Measurements from ENCODE around the gene PEX5.
A peak's percentile ranks its signal among the peaks of the same experiment; 100 is the strongest.

Gene PEX5

DNA sequence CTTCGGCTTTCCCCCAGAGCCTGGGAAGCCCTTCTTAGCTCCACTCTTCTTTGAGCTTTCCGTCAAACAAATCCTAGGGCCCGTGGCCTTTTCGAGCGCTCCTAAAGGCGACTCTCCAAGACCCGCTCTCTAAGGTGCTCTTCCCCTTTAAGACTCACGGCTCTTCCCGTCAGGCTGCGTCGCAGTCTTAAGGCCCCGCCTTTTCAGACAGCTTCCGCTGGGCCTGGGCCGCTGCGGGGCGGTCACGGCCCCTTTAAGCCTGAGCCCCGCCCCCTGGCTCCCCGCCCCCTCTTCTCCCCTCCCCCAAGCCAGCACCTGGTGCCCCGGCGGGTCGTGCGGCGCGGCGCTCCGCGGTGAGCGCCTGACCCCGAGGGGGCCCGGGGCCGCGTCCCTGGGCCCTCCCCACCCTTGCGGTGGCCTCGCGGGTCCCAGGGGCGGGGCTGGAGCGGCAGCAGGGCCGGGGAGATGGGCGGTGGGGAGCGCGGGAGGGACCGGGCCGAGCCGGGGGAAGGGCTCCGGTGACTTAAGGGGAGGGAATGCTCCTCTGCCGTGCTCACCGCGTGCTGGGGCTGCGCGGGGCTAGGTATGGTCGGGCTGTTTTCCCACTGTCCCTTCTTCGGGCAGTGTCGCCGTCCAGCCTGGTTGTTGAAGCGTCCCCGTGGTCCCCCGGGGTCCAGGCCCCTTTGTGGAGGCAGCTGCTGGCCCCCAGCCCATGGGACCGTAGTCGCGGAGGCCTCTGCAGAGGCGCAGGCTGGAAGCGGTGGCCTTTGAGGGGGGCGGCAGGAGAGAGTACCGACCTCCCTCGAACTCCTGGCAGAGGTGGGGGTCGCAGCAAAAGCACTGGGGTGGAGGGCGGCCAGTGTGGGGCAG, at the start of gene PEX5:
Gene PEX5 (plus strand): TSS at position 289 of the 870 bp plus-strand sequence. CDS start 692 bp downstream, outside the sequence.
- Mint-ChIP-seq H3K27ac (peak within 1 kb of the TSS; percentile 92), H3K36me3 (ENCODE audit: low read depth) (peaks cover 24% of the 10 kb centered on the region), H3K9me3 (no peaks in the 10 kb centered on the region), H3K4me1 (ENCODE audit: low read depth) (peaks cover 49% of the 10 kb centered on the region), H3K4me3 (peak within 1 kb of the TSS; percentile 90), H3K27me3 (no peaks in the 10 kb centered on the region)

DNA sequence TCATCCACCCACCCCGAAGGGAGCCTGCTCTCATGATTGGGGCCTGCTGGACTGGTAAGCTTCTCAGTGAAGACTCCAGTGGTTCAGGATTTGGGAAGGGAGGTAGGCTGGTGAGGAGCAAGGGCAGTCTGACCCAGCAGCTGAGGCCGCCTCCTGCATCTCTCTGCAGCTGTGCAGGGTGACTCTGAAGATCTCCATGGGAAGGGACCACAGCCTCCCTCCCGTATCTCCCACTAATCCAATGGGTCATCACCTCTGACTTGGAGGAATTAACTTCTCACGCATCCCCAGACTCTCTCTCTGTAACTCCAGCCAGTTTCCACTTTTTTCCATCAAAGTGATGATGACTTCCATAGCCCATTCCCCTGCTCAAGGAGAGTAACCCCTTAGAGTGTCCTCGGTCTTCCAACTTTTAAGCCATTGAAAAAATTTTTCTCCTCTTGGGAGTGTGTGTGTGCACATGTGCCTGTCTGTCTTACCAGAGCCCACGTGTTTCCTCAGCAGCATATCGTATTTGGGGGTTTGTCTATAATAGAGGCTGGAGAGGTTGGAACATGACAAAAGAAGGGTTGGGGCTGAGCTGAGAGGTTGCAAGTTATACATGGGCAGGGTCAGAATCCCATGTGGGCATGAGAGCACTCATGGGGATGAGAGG, 48.0 kb upstream of the PEX5 start:
- no peaks in the 10 kb centered on the region for H3K4me1 Mint-ChIP-seq (ENCODE audit: low read depth)
- H3K36me3 Mint-ChIP-seq (ENCODE audit: low read depth): peaks cover 49% of the 10 kb centered on the region
- no peaks in the 10 kb centered on the region for H3K9me3 Mint-ChIP-seq
- H3K4me3 Mint-ChIP-seq: no peak overlapping the region
- no peak overlapping the region for H3K27ac Mint-ChIP-seq
- no peaks in the 10 kb centered on the region for H3K27me3 Mint-ChIP-seq

DNA sequence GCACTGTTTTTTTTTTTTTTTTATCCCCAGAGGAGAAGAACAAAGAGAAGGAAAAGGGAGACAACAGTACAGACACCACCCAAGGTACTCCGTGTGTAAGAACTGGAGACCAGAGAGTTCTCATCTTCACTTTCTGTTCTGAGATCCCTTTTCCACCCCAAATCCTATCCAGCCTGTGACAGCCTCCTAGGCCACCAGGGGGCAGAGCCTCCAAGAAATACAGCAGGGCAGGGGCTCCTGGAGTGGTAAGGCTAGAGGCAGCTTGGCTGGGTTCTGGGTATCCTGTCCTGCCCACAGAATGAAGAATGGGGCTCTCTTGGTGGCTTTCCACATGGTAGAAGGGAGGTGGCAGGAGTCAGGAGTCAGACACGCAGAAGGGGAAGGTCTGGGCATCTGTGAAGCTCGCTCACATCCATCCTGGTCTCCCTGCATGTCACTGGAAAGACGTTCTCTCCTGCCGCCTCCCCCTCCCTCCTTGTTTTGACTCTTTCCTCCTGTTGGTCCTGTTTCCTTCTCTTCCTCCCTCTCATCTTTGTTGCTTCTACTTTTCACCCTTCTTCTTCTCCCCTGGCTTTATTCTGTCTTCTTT, 47.3 kb upstream of the PEX5 start:
- no peaks in the 10 kb centered on the region for H3K9me3 Mint-ChIP-seq
- H3K4me1 Mint-ChIP-seq (ENCODE audit: low read depth): no peaks in the 10 kb centered on the region
- no peak overlapping the region for H3K27ac Mint-ChIP-seq
- H3K27me3 Mint-ChIP-seq: no peaks in the 10 kb centered on the region
- H3K36me3 Mint-ChIP-seq (ENCODE audit: low read depth): peaks cover 46% of the 10 kb centered on the region
- H3K4me3 Mint-ChIP-seq: no peak overlapping the region

DNA sequence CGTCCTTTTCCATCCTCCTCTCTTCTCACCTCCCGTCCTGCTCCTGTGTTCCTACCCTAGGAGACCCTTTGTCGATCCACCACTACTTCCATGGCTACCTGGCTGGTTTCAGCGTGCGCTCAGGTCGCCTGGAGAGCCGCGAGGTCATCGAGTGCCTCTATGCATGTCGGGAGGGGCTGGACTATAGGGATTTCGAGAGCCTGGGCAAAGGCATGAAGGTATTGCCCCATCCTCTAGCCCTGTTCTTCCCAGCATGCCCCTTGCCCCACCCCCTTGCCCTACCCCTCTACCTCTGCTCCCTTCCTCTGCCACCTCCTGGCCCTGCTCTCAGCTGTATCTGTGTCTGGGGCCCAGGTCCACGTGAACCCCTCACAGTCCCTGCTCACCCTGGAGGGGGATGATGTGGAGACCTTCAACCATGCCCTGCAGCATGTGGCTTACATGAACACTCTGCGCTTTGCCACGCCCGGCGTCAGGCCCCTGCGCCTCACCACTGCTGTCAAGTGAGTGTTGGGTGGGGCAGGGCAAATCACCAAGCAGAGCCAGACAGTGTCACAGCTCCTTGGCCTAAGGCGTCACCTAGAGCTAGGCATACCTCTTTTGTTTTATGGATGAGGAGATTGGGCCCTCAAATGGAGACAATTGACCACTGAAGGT, 46.5 kb upstream of the PEX5 start:
- H3K27me3 Mint-ChIP-seq: no peaks in the 10 kb centered on the region
- no peaks in the 10 kb centered on the region for H3K4me1 Mint-ChIP-seq (ENCODE audit: low read depth)
- H3K27ac Mint-ChIP-seq: no peak overlapping the region
- peaks cover 41% of the 10 kb centered on the region for H3K36me3 Mint-ChIP-seq (ENCODE audit: low read depth)
- no peaks in the 10 kb centered on the region for H3K9me3 Mint-ChIP-seq
- H3K4me3 Mint-ChIP-seq: no peak overlapping the region

DNA sequence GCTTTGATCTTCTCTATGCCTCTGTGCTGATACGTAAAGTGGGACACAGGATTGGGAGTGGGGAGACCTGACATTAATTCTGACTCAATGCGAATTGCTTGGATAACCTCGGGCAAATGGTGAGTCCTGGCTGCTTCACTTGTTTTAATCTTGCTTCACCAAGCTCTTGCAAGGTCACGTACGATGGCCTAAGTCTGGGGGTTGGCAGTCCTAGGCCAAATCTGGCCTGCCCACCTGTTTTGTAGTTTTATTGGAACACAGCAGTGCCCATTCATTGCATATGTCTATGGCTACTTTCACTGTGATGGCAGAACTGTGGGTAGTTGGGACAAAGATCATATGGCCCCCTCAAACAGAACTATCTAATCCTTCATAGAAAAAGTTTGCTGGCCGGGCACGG, 45.9 kb upstream of the PEX5 start:
- H3K4me1 Mint-ChIP-seq (ENCODE audit: low read depth): no peaks in the 10 kb centered on the region

DNA sequence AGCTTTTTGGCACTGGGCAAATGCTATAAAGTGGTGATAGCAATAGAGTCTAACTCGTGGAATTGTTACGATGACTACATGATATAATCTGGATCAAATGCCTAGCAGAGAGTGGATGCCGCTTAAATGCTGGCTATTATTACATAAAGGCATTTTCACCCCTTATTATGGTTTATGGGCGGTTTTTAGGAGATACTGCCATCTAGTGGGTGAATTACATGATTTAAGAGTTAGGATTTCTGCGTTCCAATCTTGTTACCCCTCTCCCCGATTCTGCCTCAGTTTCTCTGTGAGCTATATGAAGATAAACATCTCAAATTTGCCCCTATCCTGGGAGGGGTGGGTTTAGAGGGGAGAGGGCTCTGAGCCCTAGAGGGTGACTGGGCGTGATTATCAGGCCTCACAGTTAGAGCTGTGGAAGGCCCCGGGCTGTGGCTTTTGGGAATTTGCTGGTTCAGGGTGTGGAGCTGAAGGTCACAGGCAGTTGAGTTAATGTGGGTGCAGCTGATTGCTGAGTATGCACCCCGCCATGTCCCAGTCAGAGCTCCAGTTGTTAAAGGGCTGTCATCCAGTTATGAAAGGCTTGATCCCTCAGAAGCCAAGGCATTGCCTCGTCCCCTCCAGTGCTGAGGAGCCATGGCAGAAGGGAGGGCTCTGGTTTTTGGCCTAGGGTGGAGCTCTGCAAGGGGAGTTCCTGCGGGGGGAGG, 44.9 kb upstream of the PEX5 start:
- Mint-ChIP-seq H3K9me3 (no peaks in the 10 kb centered on the region), H3K4me3 (no peak overlapping the region), H3K27me3 (no peaks in the 10 kb centered on the region), H3K4me1 (ENCODE audit: low read depth) (no peaks in the 10 kb centered on the region), H3K27ac (no peak overlapping the region), H3K36me3 (ENCODE audit: low read depth) (peaks cover 27% of the 10 kb centered on the region)

More for the DNA sequence above, 45.9 kb upstream of the PEX5 start:
- Mint-ChIP-seq H3K9me3 (no peaks in the 10 kb centered on the region), H3K36me3 (ENCODE audit: low read depth) (peaks cover 36% of the 10 kb centered on the region), H3K27me3 (no peaks in the 10 kb centered on the region), H3K27ac (no peak overlapping the region), H3K4me3 (no peak overlapping the region)

DNA sequence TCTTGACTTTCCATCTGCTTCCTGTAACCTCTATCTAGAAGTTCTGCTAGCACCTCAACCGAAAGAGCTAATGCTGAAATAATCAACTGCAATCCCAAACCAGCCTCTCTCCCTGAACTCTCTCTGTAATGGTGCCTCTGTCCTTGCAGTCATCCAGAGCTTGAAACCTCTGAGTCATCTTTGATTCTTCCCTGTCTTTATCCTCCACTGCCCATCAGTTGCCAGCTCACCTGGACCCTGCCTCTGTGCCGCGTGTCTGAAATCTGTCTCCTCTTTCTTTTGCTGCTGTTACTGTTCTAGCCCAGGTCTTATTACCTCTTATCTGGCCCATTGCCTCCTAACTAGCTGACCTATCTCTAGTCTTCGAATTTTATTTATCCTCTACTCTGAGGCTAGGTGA, 43.8 kb upstream of the PEX5 start:
- Mint-ChIP-seq H3K4me3 (no peak overlapping the region), H3K4me1 (ENCODE audit: low read depth) (no peaks in the 10 kb centered on the region), H3K27me3 (no peaks in the 10 kb centered on the region), H3K9me3 (no peaks in the 10 kb centered on the region), H3K36me3 (ENCODE audit: low read depth) (peaks cover 31% of the 10 kb centered on the region), H3K27ac (no peak overlapping the region)

DNA sequence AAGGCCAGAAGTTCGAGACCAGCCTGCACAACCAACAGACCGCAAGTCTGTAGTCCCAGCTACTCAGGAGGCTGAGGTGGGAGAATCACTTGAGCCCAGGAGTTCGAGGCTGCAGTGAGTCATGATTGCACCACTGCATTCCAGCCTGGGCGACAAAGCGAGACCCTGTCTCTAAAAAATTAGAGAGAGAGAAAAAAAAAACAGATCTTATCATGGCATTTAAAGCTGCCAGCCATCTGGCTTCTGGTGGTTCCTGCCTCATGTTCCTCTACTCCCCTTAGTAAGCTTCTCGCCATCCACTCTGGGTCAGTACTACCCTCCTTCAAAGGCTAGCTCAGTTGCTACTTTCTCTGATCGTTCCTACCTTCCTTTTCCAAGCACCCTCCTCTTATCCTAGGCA, 43.3 kb upstream of the PEX5 start:
- Mint-ChIP-seq H3K4me3 (no peak overlapping the region), H3K9me3 (no peaks in the 10 kb centered on the region), H3K36me3 (ENCODE audit: low read depth) (peaks cover 33% of the 10 kb centered on the region), H3K27me3 (no peaks in the 10 kb centered on the region), H3K4me1 (ENCODE audit: low read depth) (no peaks in the 10 kb centered on the region), H3K27ac (no peak overlapping the region)

DNA sequence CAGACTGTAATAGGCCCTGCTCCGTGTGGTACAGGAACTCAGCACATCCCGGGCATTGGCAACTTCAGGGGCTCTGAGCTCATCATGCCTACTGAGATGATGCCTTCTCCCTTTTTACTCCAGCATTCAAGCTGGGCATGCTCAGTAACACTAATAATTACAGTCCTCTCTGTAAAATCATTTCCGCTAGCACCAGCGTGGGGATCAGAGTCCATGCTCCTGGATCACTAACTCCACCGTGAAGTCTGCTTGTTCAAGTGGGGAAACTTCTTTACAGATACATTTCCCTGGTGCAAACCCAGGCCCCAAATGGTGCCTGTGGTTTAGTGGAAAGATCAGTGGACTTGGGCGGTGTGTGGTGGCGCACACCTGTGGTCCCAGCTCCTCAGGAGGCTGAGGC, 42.6 kb upstream of the PEX5 start:
- H3K4me3 Mint-ChIP-seq: no peak overlapping the region
- peaks cover 30% of the 10 kb centered on the region for H3K36me3 Mint-ChIP-seq (ENCODE audit: low read depth)
- no peak overlapping the region for H3K27ac Mint-ChIP-seq
- no peaks in the 10 kb centered on the region for H3K4me1 Mint-ChIP-seq (ENCODE audit: low read depth)
- H3K27me3 Mint-ChIP-seq: no peaks in the 10 kb centered on the region
- no peaks in the 10 kb centered on the region for H3K9me3 Mint-ChIP-seq

DNA sequence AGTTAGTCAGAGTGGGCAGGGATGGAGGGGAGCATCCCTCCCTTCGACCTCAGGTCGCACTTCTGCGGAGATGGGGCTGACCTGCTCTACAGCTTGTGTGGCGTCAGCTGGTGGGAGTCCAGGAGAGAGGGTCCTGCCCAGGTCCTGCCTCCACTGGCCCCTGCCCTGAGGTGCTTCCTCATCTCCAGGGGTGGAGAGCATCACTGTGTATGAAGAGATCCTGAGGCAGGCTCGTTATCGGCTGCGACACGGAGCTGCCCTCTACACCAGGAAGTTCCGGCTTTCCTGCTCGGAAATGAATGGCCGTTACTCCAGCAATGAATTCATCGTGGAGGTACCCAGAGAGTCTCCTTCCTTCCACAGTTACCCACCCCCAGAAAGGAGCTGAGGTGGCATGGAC, 39.1 kb upstream of the PEX5 start:
- H3K27me3 Mint-ChIP-seq: no peaks in the 10 kb centered on the region
- no peak overlapping the region for H3K4me3 Mint-ChIP-seq
- no peak overlapping the region for H3K27ac Mint-ChIP-seq
- H3K4me1 Mint-ChIP-seq (ENCODE audit: low read depth): no peaks in the 10 kb centered on the region
- H3K9me3 Mint-ChIP-seq: no peaks in the 10 kb centered on the region
- peaks cover 32% of the 10 kb centered on the region for H3K36me3 Mint-ChIP-seq (ENCODE audit: low read depth)

DNA sequence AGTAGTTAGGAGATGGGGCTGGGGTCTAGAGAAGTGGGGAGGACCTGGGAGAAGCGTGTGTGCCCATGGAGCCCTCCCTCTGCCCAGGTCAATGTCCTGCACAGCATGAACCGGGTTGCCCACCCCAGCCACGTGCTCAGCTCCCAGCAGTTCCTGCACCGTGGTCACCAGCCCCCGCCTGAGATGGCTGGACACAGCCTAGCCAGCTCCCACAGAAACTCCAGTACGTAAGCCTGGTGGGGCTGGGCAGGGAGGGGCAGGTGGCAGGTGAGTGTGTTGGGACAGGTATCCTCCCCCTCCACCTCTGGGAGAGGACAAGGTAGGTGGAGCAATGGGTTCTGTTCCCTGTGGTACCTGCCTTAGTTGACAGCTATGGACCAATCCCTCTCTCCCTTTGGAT, 38.6 kb upstream of the PEX5 start:
- no peak overlapping the region for H3K4me3 Mint-ChIP-seq
- no peaks in the 10 kb centered on the region for H3K9me3 Mint-ChIP-seq
- H3K27ac Mint-ChIP-seq: no peak overlapping the region
- H3K4me1 Mint-ChIP-seq (ENCODE audit: low read depth): no peaks in the 10 kb centered on the region
- peaks cover 29% of the 10 kb centered on the region for H3K36me3 Mint-ChIP-seq (ENCODE audit: low read depth)
- H3K27me3 Mint-ChIP-seq: no peaks in the 10 kb centered on the region

DNA sequence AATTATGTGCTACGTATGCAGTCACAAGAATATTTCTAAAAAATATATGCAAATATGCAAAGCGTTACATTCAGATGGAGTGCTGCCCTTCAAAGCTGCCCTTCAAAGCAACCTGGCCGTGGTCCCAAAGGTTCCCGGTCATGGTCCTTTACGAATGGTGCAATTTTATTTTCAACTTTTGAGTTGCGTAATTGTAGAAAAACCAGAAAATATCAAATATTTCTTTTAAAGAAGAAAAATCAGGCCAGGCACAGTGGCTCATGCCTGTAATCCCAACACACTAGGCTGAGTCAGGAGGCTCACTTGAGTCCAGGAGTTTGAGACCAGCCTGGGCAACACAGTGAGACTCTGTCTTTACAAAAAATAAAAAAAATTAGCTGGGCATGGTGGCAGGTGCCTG, 38.0 kb upstream of the PEX5 start:
- Mint-ChIP-seq H3K36me3 (ENCODE audit: low read depth) (peaks cover 24% of the 10 kb centered on the region), H3K4me3 (no peak overlapping the region), H3K27me3 (no peaks in the 10 kb centered on the region)

DNA sequence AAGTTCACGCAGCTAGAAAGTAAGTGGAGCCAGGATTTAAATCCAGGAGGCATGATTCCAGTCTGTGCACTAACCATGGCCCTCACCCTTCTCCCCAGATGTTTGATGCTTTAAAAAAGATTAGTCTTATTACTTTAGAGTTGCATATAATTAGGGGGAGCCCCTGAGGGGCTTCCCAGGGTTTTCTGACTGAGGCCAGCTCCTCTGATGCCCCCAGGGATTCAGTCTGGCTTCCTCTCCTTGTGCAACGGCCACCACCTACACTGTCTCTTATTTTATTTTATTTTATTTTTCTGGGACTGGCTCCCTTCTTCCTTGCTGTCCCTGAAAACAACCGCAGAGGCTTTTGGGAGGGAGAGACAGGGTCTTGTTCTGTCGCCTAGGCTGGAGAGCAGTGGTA, 36.7 kb upstream of the PEX5 start:
- no peaks in the 10 kb centered on the region for H3K27me3 Mint-ChIP-seq
- H3K4me3 Mint-ChIP-seq: no peak overlapping the region
- no peaks in the 10 kb centered on the region for H3K9me3 Mint-ChIP-seq
- H3K27ac Mint-ChIP-seq: no peak overlapping the region
- H3K36me3 Mint-ChIP-seq (ENCODE audit: low read depth): peaks cover 23% of the 10 kb centered on the region
- no peaks in the 10 kb centered on the region for H3K4me1 Mint-ChIP-seq (ENCODE audit: low read depth)

More for the DNA sequence above, 38.0 kb upstream of the PEX5 start:
- Mint-ChIP-seq H3K27ac (no peak overlapping the region), H3K4me1 (ENCODE audit: low read depth) (no peaks in the 10 kb centered on the region), H3K9me3 (no peaks in the 10 kb centered on the region)

DNA sequence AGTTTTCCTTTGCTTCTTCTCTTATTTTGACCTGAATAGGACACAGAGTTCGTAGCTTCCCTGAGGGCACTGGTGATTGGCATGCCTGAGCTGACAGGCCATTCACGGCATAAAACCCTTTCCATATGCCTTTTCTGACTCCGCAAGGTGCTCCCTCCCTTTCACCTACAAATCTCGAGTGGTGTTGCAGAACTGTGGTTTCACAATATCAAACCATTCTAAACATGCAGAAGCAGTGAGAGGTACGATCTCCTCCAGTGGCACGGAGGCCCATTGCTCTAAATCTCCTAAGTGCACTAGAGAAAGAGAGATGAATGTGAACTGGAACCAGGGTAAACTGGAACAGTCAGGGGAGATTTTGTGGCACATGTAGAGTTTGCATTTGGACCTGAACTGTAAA, 35.4 kb upstream of the PEX5 start:
- Mint-ChIP-seq H3K36me3 (ENCODE audit: low read depth) (peaks cover 23% of the 10 kb centered on the region), H3K27me3 (no peaks in the 10 kb centered on the region), H3K9me3 (no peaks in the 10 kb centered on the region), H3K27ac (no peak overlapping the region), H3K4me3 (no peak overlapping the region), H3K4me1 (ENCODE audit: low read depth) (no peaks in the 10 kb centered on the region)

All from stimulated activated naive CD8-positive, alpha-beta T cell treated with anti-CD3 and anti-CD28 coated beads, Interleukin-15, Interleukin-2, amounts not matched to agents 100 ng/mL and 50 ng/mL, for 24 hours (primary cell).